BLaER1 (cell line): ENCODE results near the gene MYO15A.

Experiments
- H3K27ac ChIP-seq: shearing (Covaris generic); formaldehyde crosslinking; 2 replicates; pipeline ENCODE4 v1.8.1; 2022
- H3K27me3 ChIP-seq: shearing (Covaris generic); formaldehyde crosslinking; 2 replicates; pipeline ENCODE4 v1.8.1; 2022
- H3K36me3 ChIP-seq: shearing (Covaris generic); formaldehyde crosslinking; 2 replicates; pipeline ENCODE4 v1.8.1; 2022
- H3K4me1 ChIP-seq: shearing (Covaris generic); formaldehyde crosslinking; 2 replicates; pipeline ENCODE4 v1.8.1; 2022
- H3K4me2 ChIP-seq: shearing (Covaris generic); formaldehyde crosslinking; 2 replicates; pipeline ENCODE4 v1.8.1; 2022
- H3K4me3 ChIP-seq: shearing (Covaris generic); formaldehyde crosslinking; 2 replicates; pipeline ENCODE4 v1.8.1; 2022
- H3K9ac ChIP-seq: shearing (Covaris generic); formaldehyde crosslinking; 2 replicates; pipeline ENCODE4 v1.8.1; 2022
- H3K9me3 ChIP-seq: shearing (Covaris generic); formaldehyde crosslinking; 2 replicates; pipeline ENCODE4 v1.8.1; 2022
- H4K20me1 ChIP-seq: shearing (Covaris generic); formaldehyde crosslinking; 2 replicates; pipeline ENCODE4 v1.8.1; 2022
- Cebpa-rat ChIP-seq: shearing (Covaris generic); IDR thresholded peaks from 2 replicates; pipeline ENCODE4 v1.8.1; 2022

MYO15A gene

GRCh38 chr17:18156976-18157280 is 48.4 kb downstream of the MYO15A start:
- H4K20me1 ChIP-seq = no peaks in the 10 kb centered on the region
- no peak overlapping the region for H3K9ac ChIP-seq
- TF ChIP-seq Cebpa-rat = no peak
- no peak overlapping the region for H3K4me2 ChIP-seq
- no peaks in the 10 kb centered on the region for H3K27me3 ChIP-seq
- H3K36me3 ChIP-seq = no peaks in the 10 kb centered on the region
- H3K27ac ChIP-seq = no peak overlapping the region
- H3K4me3 ChIP-seq = no peak overlapping the region
- no peaks in the 10 kb centered on the region for H3K9me3 ChIP-seq
- peaks cover 50% of the 10 kb centered on the region for H3K4me1 ChIP-seq

GRCh38 chr17:18157354-18157985 is 48.9 kb downstream of the MYO15A start:
- Histone ChIP-seq H3K4me3 (no peak overlapping the region), H3K9ac (no peak overlapping the region), H3K9me3 (no peaks in the 10 kb centered on the region), H3K4me1 (peaks cover 47% of the 10 kb centered on the region), H4K20me1 (no peaks in the 10 kb centered on the region), H3K27me3 (no peaks in the 10 kb centered on the region), H3K4me2 (0 out of 2 replicates have a peak overlapping the region, but pooled peaks have one; percentile 72), H3K27ac (no peak overlapping the region), H3K36me3 (no peaks in the 10 kb centered on the region)
- TF ChIP-seq Cebpa-rat = no peak

DNA sequence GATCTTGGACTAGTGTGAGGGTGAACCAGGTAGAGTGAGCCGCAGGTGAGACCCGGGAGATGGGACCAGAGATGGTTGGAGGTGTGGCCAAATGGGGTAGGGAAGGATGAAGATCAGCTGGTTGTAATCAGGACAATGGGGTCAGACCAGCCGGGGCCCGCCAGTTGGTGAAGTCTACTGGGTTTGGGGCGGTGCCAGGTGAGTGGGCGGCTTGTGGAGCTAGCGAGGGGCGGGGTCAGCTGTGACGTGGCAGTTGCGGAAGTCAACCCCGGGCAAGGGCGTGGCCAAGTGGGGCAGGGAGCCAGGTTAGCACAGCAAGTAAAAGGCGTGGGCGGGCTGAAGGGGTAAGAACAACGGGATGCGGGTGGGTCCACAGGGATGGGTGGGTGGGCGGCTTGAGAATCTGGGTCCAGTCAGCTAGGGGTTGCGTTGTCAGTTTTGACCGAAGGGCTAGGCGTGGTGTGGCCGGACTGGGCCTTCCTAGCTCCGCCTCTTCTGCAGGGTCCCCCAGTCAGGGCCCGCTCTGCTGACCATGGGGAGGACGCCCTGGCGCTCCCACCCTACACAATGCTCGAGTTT is 49.6 kb downstream of the MYO15A start:
- Histone ChIP-seq H3K27ac (no peak overlapping the region), H3K9ac (no peak overlapping the region), H3K36me3 (no peaks in the 10 kb centered on the region), H4K20me1 (no peaks in the 10 kb centered on the region), H3K9me3 (no peaks in the 10 kb centered on the region), H3K4me3 (peak overlapping the region; percentile 58), H3K4me1 (peaks cover 41% of the 10 kb centered on the region), H3K27me3 (no peaks in the 10 kb centered on the region), H3K4me2 (peak overlapping the region; percentile 72)
- no peak for TF ChIP-seq Cebpa-rat

GRCh38 chr17:18159551-18160120 is 51.1 kb downstream of the MYO15A start:
- Histone ChIP-seq H3K4me2 (no peak overlapping the region), H3K9me3 (no peaks in the 10 kb centered on the region), H3K36me3 (no peaks in the 10 kb centered on the region), H3K4me3 (no peak overlapping the region), H3K9ac (no peak overlapping the region), H3K27me3 (no peaks in the 10 kb centered on the region), H4K20me1 (no peaks in the 10 kb centered on the region), H3K4me1 (peaks cover 26% of the 10 kb centered on the region), H3K27ac (no peak overlapping the region)
- no peak for TF ChIP-seq Cebpa-rat

- Histone ChIP-seq H3K9ac (no peak overlapping the region), H3K27me3 (no peaks in the 10 kb centered on the region), H3K4me1 (peaks cover 25% of the 10 kb centered on the region)
Observed at GRCh38 chr17:18160128-18160856, 51.7 kb downstream of the MYO15A start.

DNA sequence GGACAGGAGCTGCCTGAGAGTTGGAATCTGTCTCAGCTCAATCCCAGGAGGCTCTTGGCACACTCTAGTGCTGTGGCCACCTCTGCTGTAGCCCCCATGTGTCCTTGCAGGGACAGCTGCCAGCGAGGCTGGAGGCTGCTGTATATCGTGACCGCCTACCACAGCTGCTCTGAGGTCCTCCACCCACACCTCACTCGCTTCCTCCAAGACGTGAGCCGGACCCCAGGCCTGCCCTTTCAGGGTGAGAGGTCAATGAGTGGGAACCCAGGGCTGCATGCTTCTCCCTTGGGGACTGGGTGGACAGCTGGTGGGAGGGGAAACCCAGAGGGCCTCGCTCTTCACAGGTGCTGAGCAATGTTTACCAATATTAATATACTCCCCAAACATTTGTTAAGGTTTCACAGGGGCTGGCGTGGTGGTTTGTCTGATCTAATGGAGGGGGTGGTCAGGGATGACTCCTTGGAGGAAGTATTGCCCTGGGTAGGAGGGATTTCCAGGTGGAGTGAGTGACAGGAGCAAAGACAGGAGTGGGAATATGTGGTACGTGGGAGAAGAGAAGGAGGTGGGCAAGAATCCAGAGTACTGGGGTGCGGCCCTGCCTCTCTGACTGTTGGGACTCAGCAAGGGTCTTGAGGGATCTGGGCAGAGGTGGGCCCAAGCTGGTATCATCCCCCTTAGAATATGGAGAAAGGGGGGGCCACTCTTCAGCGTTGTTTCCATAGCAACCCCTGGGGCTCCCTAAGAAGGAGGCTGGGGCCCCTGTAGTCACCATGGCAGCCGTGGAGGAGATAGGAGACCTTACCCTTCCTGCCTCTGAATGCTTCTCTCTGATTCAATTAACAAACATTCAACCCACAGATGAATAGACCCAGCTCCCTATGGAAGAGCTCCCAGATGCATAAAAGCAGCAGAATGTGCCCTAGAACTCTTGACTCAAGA is 52.9 kb downstream of the MYO15A start:
- Histone ChIP-seq H3K4me2 (peak overlapping the region; percentile 19; the same call in 1 of the 2 replicates), H3K36me3 (no peaks in the 10 kb centered on the region), H3K4me3 (no peak overlapping the region), H3K9me3 (no peaks in the 10 kb centered on the region), H3K4me1 (peaks cover 21% of the 10 kb centered on the region), H3K9ac (no peak overlapping the region), H4K20me1 (no peaks in the 10 kb centered on the region), H3K27me3 (no peaks in the 10 kb centered on the region), H3K27ac (no peak overlapping the region)
- TF ChIP-seq Cebpa-rat = no peak

More at GRCh38 chr17:18160128-18160856, 51.7 kb downstream of the MYO15A start:
- TF ChIP-seq Cebpa-rat = no peak
- H4K20me1 ChIP-seq = no peaks in the 10 kb centered on the region
- no peaks in the 10 kb centered on the region for H3K36me3 ChIP-seq
- no peak overlapping the region for H3K27ac ChIP-seq
- H3K4me3 ChIP-seq = no peak overlapping the region
- no peaks in the 10 kb centered on the region for H3K9me3 ChIP-seq
- no peak overlapping the region for H3K4me2 ChIP-seq

GRCh38 chr17:18163547-18163946 is 55.0 kb downstream of the MYO15A start:
- no peak for TF ChIP-seq Cebpa-rat
- no peak overlapping the region for H3K9ac ChIP-seq
- H3K36me3 ChIP-seq = no peaks in the 10 kb centered on the region
- no peak overlapping the region for H3K4me3 ChIP-seq
- H3K27me3 ChIP-seq = no peaks in the 10 kb centered on the region
- peaks cover 14% of the 10 kb centered on the region for H3K4me1 ChIP-seq
- H4K20me1 ChIP-seq = no peaks in the 10 kb centered on the region
- no peak overlapping the region for H3K27ac ChIP-seq
- peaks cover 7% of the 10 kb centered on the region; the same call in 1 of the 2 replicates for H3K9me3 ChIP-seq
- H3K4me2 ChIP-seq = no peak overlapping the region

- no peak for TF ChIP-seq Cebpa-rat
- no peak overlapping the region for H3K4me2 ChIP-seq
Observed at GRCh38 chr17:18166894-18167293, 58.3 kb downstream of the MYO15A start.

GRCh38 chr17:18167421-18167820 is 58.9 kb downstream of the MYO15A start:
- Histone ChIP-seq H3K27me3 (no peaks in the 10 kb centered on the region), H3K9ac (no peak overlapping the region), H3K9me3 (peaks cover 7% of the 10 kb centered on the region; the same call in 1 of the 2 replicates), H3K4me1 (no peaks in the 10 kb centered on the region), H3K36me3 (no peaks in the 10 kb centered on the region), H3K4me2 (no peak overlapping the region), H3K4me3 (no peak overlapping the region), H3K27ac (no peak overlapping the region), H4K20me1 (no peaks in the 10 kb centered on the region)
- TF ChIP-seq Cebpa-rat = no peak

More at GRCh38 chr17:18166894-18167293, 58.3 kb downstream of the MYO15A start:
- H3K27ac ChIP-seq = no peak overlapping the region
- H3K36me3 ChIP-seq = no peaks in the 10 kb centered on the region
- no peak overlapping the region for H3K4me3 ChIP-seq
- H3K27me3 ChIP-seq = no peaks in the 10 kb centered on the region
- H3K9ac ChIP-seq = no peak overlapping the region
- H3K4me1 ChIP-seq = no peaks in the 10 kb centered on the region
- H4K20me1 ChIP-seq = no peaks in the 10 kb centered on the region
- H3K9me3 ChIP-seq = peaks cover 7% of the 10 kb centered on the region; the same call in 1 of the 2 replicates
